RWPE2 (cell line): ENCODE measurements around the gene C17orf114.

Experiments
- ATAC-seq: fragments of 200-7000 bp; cut with Tn5 transposase; 3 replicates; pipeline ENCODE4 v1.9.1; 2021; ENCODE audit warnings: low read depth
- DNase-seq: peaks from one replicate; pipeline ENCODE4 v3.0.0-alpha.2; 2020; ENCODE audit warnings: low spot score
- H3K27ac ChIP-seq: fragments of 450-650 bp; 2 replicates; pipeline ENCODE4 v1.5.1; 2017; ENCODE audit warnings: mild to moderate bottlenecking; ENCODE audit not compliant: poor library complexity, severe bottlenecking
- H3K27me3 ChIP-seq: fragments of 250-450 bp; sonication (Bioruptor Pico); 2 replicates; pipeline ENCODE4 v1.5.1; 2021; ENCODE audit warnings: mild to moderate bottlenecking, moderate library complexity; ENCODE audit not compliant: insufficient read depth, poor library complexity, severe bottlenecking
- H3K36me3 ChIP-seq: fragments of 250-450 bp; sonication (Bioruptor Pico); 2 replicates; pipeline ENCODE4 v1.5.1; 2020; ENCODE audit warnings: low read depth, mild to moderate bottlenecking, moderate library complexity
- H3K4me1 ChIP-seq: fragments of 250-450 bp; sonication (Bioruptor Pico); 2 replicates; pipeline ENCODE4 v1.5.1; 2021; ENCODE audit warnings: mild to moderate bottlenecking, moderate library complexity; ENCODE audit not compliant: insufficient read depth, poor library complexity, severe bottlenecking
- H3K4me3 ChIP-seq: fragments of 250-450 bp; sonication (Bioruptor Pico); 2 replicates; pipeline ENCODE4 v1.5.1; 2021; ENCODE audit warnings: mild to moderate bottlenecking, moderate library complexity; ENCODE audit not compliant: severe bottlenecking
- H3K9me3 ChIP-seq: fragments of 250-450 bp; sonication (Bioruptor Pico); 2 replicates; pipeline ENCODE4 v1.5.1; 2021; ENCODE audit warnings: mild to moderate bottlenecking, moderate library complexity; ENCODE audit not compliant: severe bottlenecking
- CTCF ChIP-seq: fragments of 450-650 bp; IDR thresholded peaks from one replicate; pipeline ENCODE4 v1.5.1; 2017; ENCODE audit warnings: mild to moderate bottlenecking, moderate library complexity; ENCODE audit not compliant: poor library complexity, severe bottlenecking

C17orf114 gene

GRCh38 chr17:4807605-4808377 lies 5.7 kb upstream of the C17orf114 start:
- Histone ChIP-seq H3K36me3 (peaks cover 22% of the 10 kb centered on the region), H3K27ac (peak overlapping the region; percentile 32), H3K9me3 (no peaks in the 10 kb centered on the region), H3K27me3 (no peaks in the 10 kb centered on the region), H3K4me1 (peaks cover 4% of the 10 kb centered on the region), H3K4me3 (peak overlapping the region; percentile 97)
- DNase-seq = no peak
- ATAC-seq = no peak
- TF ChIP-seq CTCF = no peak

GRCh38 chr17:4806777-4807604 lies 4.9 kb upstream of the C17orf114 start, which contains the start of gene PLD2:
PLD2 (plus strand) TSS chr17:4807152; CDS start chr17:4807773, 621 bp downstream.
- no peaks in the 10 kb centered on the region for H3K9me3 ChIP-seq
- peak; percentile 96 for ATAC-seq
- H3K27me3 ChIP-seq = no peaks in the 10 kb centered on the region
- peak; percentile 82 for DNase-seq
- H3K36me3 ChIP-seq = peaks cover 22% of the 10 kb centered on the region
- H3K27ac ChIP-seq = peak within 1 kb of the TSS; percentile 32
- TF ChIP-seq CTCF = no peak
- H3K4me3 ChIP-seq = peak within 1 kb of the TSS; percentile 97
- H3K4me1 ChIP-seq = peaks cover 4% of the 10 kb centered on the region

- peak overlapping the region; percentile 32 for H3K27ac ChIP-seq
- DNase-seq = no peak
- H3K36me3 ChIP-seq = peaks cover 22% of the 10 kb centered on the region
- no peaks in the 10 kb centered on the region for H3K9me3 ChIP-seq
- TF ChIP-seq CTCF = no peak
- ATAC-seq = peak; percentile 9
- H3K27me3 ChIP-seq = no peaks in the 10 kb centered on the region
- peak overlapping the region; percentile 97 for H3K4me3 ChIP-seq
- H3K4me1 ChIP-seq = peaks cover 4% of the 10 kb centered on the region
These were observed 4.3 kb upstream of the C17orf114 start for GRCh38 chr17:4806456-4806776.

GRCh38 chr17:4800462-4801196 lies 1.5 kb downstream of the C17orf114 start:
- no peak overlapping the region for H3K27ac ChIP-seq
- TF ChIP-seq CTCF = no peak
- no peaks in the 10 kb centered on the region for H3K27me3 ChIP-seq
- peaks cover 4% of the 10 kb centered on the region for H3K4me1 ChIP-seq
- no peak for DNase-seq
- H3K36me3 ChIP-seq = peaks cover 23% of the 10 kb centered on the region
- no peaks in the 10 kb centered on the region for H3K9me3 ChIP-seq
- no peak overlapping the region for H3K4me3 ChIP-seq
- no peak for ATAC-seq
